H1 (cell line): Measurements from ENCODE around the gene TIGD6. TPM values are rescaled to one million over a fixed set of nuclear protein-coding genes. Genes with fewer than 3 reads are reported as not detected.

Experiments used
- BRCA1 ChIP-seq: IDR thresholded peaks from 2 replicates; pipeline ENCODE4 v1.6.1; 2012; ENCODE audit warnings: low read depth, low read length, improper control_type of control experiment
- SP4 ChIP-seq: IDR thresholded peaks from 2 replicates; pipeline ENCODE4 v1.6.1; 2012; ENCODE audit warnings: low read length, inconsistent platforms
- polyA plus RNA-seq, 7 experiments: library from polyadenylated mRNA; depleted of rRNA in 3 of 7; stranded (reverse) in 5 of 7; unstranded in 2 of 7; fragments of >200 nt in 5 of 7; fragments of 200-250 nt in 2 of 7; gene quantifications; 1 replicate in 5 of 7; 2 replicates in 1 of 7; 4 replicates in 1 of 7; pipeline versions ENCODE4 v1.2.1 to v1.2.3, GENCODE V29; 2011 to 2013; ENCODE audit warnings: missing spikeins in 2 of 7, mixed read lengths in 2 of 7
- total RNA-seq: library from RNA; stranded (reverse); fragmentation: NEBNext Ultra II Directional; extraction: Animal tissue kit (Norgen Biotek cat#: 25700); gene quantifications from 2 replicates; pipeline ENCODE4 v1.2.1, GENCODE V29; 2021

TIGD6 gene
- total and polyA plus RNA-seq, 2 of the 8 experiments (the other 6 are each of a cell fraction or from before 2014, with no cell fraction given), result 1.3 to 2.4 TPM

- TF ChIP-seq SP4 (no peak), BRCA1 (no peak)
- TF ChIP-seq, all 59 proteins: peak for 0
Observed at GRCh38 chr5:150015415-150015814, 15.0 kb upstream of the TIGD6 start (continued).
